ENCODE data around the gene KCNA10.

KCNA10 gene

GRCh38 chr1:110538075-110538474, 19.1 kb upstream of the KCNA10 start:
- H3K4me3 ChIP-seq (ENCODE audit: low read depth, low read length), result no peak overlapping the region
- TF ChIP-seq, protein P1, sequence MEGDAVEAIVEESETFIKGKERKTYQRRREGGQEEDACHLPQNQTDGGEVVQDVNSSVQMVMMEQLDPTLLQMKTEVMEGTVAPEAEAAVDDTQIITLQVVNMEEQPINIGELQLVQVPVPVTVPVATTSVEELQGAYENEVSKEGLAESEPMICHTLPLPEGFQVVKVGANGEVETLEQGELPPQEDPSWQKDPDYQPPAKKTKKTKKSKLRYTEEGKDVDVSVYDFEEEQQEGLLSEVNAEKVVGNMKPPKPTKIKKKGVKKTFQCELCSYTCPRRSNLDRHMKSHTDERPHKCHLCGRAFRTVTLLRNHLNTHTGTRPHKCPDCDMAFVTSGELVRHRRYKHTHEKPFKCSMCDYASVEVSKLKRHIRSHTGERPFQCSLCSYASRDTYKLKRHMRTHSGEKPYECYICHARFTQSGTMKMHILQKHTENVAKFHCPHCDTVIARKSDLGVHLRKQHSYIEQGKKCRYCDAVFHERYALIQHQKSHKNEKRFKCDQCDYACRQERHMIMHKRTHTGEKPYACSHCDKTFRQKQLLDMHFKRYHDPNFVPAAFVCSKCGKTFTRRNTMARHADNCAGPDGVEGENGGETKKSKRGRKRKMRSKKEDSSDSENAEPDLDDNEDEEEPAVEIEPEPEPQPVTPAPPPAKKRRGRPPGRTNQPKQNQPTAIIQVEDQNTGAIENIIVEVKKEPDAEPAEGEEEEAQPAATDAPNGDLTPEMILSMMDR (IDR thresholded peaks at IDR 0.05; ENCODE audit: control insufficient read depth, extremely low read depth, insufficient read depth), result no peak
- DNase-seq (ENCODE audit: low read depth), result no peak

GRCh38 chr1:110535985-110536384, 17.0 kb upstream of the KCNA10 start:
- H3K4me3 ChIP-seq (ENCODE audit: low read depth, low read length), result no peak overlapping the region
- TF ChIP-seq, protein P1 (IDR thresholded peaks at IDR 0.05; ENCODE audit: control insufficient read depth, extremely low read depth, insufficient read depth), result no peak
- DNase-seq (ENCODE audit: low read depth), result peak; percentile 13

DNA sequence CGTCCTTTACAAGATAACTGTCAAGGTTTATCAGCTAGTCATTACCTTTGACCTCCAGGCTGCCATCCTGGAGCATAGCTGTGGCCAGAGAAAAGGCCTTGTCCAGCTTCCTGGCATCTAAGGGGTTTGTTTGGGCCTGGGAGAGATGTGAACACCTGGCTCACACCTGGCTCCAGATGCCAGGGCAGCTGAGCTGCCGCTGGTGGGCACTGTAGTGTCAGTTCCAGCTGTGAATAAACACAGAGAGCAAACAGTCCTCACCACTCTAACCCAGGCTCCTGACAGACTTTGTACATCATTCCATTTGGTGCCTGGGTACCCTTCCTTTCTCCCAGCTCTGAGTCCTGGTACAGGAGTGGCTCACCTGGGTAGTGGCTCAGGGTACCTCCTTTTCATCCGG, 14.3 kb upstream of the KCNA10 start:
- DNase-seq (ENCODE audit: low read depth), result no peak
- H3K4me3 ChIP-seq (ENCODE audit: low read depth, low read length), result no peak overlapping the region
- TF ChIP-seq, protein P1 (IDR thresholded peaks at IDR 0.05; ENCODE audit: control insufficient read depth, extremely low read depth, insufficient read depth), result no peak

GRCh38 chr1:110529011-110529410, 10.0 kb upstream of the KCNA10 start:
- no peak overlapping the region for H3K4me3 ChIP-seq (ENCODE audit: low read depth, low read length)
- no peak for DNase-seq (ENCODE audit: low read depth)
- TF ChIP-seq, protein P1 (IDR thresholded peaks at IDR 0.05; ENCODE audit: control insufficient read depth, extremely low read depth, insufficient read depth), result no peak

DNA sequence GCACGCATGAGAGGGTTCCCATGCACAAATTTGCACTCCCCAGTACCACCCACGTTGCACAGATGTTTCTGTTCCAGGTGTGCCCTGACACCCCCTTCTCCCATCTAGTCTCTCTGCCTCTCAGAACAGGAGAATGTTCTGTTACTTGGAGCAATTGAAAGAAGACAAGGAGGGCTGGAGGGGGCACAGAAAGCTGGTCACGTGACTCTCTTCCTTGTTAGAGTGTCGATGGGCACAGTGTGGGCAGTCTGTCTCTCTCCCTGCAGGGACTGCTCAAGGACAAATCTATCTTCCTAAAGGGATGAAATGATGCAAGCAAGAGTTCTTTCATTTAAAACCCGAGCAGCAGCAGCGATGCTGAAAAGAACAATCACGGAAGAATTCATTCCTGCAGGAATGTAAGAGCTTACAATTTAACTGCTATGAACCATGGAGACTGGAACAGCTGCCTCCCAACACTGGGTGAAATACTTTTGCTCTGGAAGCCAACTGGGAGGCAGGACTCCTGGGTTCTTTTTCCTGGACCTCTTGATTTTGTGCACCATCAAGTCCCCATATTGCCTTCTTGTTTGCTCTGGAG, 7.3 kb upstream of the KCNA10 start:
- TF ChIP-seq, protein P1 (IDR thresholded peaks at IDR 0.05; ENCODE audit: control insufficient read depth, extremely low read depth, insufficient read depth), result no peak
- no peak overlapping the region for H3K4me3 ChIP-seq (ENCODE audit: low read depth, low read length)
- no peak for DNase-seq (ENCODE audit: low read depth)

GRCh38 chr1:110525249-110525595, 6.2 kb upstream of the KCNA10 start:
- TF ChIP-seq, protein P1 (IDR thresholded peaks at IDR 0.05; ENCODE audit: control insufficient read depth, extremely low read depth, insufficient read depth), result no peak
- DNase-seq (ENCODE audit: low read depth), result no peak
- no peak overlapping the region for H3K4me3 ChIP-seq (ENCODE audit: low read depth, low read length)

Measured in LNCaP clone FGC (cell line).